Neuron (in vitro differentiated cells): ENCODE data around the gene ZFYVE16.
A peak's percentile ranks its signal among the peaks of the same experiment; 100 is the strongest.
"Not testable (repeated sequence)": the region's sequence is repeated elsewhere in the genome, so short reads cannot be mapped to it uniquely, and the experiment has no call there.

Experiments used
- H2AFZ ChIP-seq: one replicate; pipeline ENCODE4 v1.6.1; 2013; ENCODE audit warnings: low read depth, mild to moderate bottlenecking, inconsistent platforms, low read length, moderate library complexity
- H3K27me3 ChIP-seq: one replicate; pipeline ENCODE4 v1.6.1; 2013; ENCODE audit warnings: low read length; ENCODE audit not compliant: insufficient read depth
- H3K36me3 ChIP-seq: one replicate; pipeline ENCODE4 v1.6.1; 2013; ENCODE audit warnings: low read length; ENCODE audit not compliant: insufficient read depth
- H3K4me1 ChIP-seq: one replicate; pipeline ENCODE4 v1.6.1; 2013; ENCODE audit warnings: low read length; ENCODE audit not compliant: insufficient read depth
- H3K4me3 ChIP-seq: 2 replicates; pipeline ENCODE4 v1.5.1; 2013; ENCODE audit warnings: mild to moderate bottlenecking, low read length, moderate library complexity
- H3K9me3 ChIP-seq: one replicate; pipeline ENCODE4 v1.6.1; 2013; ENCODE audit warnings: low read length

ZFYVE16 gene

DNA sequence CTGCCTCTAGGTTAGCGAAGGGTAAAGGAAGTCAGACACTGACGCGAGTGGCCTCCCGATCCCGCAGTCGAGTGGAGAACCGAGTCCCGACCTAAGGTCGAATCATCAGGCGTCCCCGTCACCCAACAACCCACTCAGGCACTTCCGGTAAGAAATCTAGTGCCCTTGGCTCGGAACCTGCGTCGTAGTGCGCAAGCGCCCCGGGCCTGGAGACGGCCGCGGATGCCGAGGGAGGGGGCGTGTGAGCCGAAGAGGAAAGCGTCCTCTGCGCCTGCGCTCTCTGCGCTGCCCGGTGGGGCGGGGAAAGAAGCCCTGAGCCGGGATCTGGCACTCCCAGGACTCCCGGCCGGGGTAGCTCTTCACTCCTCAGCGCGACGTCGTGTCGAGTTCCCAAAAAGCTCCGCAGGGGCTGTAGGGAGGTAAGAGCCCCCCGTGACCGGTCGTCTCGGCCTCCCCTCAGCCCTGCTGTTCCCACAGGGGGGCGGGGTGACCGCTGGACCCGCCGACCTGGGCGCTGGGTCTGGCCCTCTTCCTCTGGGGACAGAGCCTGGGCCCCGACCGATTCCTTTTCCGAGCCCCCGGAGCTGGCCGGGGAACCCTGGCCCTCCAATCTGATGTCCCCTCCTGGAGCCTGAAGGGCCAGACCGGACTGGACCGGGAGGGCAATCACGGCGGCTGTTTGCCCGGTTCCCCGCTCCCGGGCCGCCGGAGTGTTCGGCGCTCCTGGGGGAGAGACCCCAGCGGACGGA is at the start of gene ZFYVE16:
ZFYVE16 (plus strand) TSS at position 330 of the 749 bp plus-strand sequence. CDS start 26,084 bp downstream, outside the sequence.
- no peaks in the 10 kb centered on the region for H3K27me3 ChIP-seq
- H2AFZ ChIP-seq = peak within 1 kb of the TSS; percentile 55
- peaks cover 2% of the 10 kb centered on the region for H3K9me3 ChIP-seq
- peaks cover 10% of the 10 kb centered on the region for H3K4me1 ChIP-seq
- peak within 1 kb of the TSS; percentile 66 for H3K4me3 ChIP-seq
- peaks cover 8% of the 10 kb centered on the region for H3K36me3 ChIP-seq

DNA sequence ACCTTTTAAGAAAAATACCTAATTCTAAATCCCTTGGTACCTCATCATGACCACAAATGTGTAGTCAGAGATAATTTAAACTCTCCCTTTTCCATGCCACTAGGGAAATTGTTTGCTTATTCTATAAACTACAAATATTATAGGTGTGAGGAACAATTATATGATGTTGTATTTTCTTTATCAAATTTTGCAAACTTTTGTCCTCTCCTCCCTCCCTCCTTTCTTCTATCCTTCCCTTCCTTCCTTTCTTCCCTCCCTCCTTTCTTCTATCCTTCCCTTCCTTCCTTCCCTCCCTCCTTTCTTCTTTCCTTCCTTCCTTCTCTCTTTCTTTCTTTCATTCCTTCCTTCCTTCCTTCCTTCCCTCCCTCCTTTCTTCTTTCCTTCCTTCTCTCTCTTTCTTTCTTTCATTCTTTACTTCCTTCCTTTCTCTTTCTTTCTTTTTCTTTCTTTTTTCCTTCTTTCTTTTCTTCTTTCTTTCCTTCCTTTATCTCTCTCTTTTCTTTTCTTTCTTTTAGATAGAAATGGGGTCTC is 46.9 kb upstream of the ZFYVE16 start:
- H3K4me1 ChIP-seq = no peaks in the 10 kb centered on the region
- no peak overlapping the region for H2AFZ ChIP-seq
- H3K9me3 ChIP-seq = no peaks in the 10 kb centered on the region
- H3K36me3 ChIP-seq = no peaks in the 10 kb centered on the region
- no peaks in the 10 kb centered on the region for H3K27me3 ChIP-seq
- H3K4me3 ChIP-seq = no peak overlapping the region

DNA sequence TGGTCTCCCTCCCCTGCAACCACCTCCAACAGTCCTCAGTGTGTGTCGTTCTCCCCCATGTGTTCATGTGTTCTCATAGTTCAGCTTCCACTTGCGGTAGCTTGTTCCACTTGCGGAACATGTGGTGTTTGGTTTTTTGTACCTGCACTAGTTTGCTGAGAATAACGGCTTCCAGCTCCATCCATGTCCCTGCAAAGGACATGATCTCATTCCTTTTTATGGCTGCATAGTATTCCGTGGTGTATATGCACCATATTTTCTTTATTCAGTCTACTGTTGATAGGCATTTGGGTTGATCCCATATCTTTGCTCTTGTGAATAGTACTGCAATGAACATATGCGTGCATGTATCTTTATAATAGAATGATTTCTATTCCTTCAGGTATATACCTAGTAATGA is 43.0 kb upstream of the ZFYVE16 start:
- Histone ChIP-seq H3K4me3 (no peak overlapping the region), H2AFZ (no peak overlapping the region)

DNA sequence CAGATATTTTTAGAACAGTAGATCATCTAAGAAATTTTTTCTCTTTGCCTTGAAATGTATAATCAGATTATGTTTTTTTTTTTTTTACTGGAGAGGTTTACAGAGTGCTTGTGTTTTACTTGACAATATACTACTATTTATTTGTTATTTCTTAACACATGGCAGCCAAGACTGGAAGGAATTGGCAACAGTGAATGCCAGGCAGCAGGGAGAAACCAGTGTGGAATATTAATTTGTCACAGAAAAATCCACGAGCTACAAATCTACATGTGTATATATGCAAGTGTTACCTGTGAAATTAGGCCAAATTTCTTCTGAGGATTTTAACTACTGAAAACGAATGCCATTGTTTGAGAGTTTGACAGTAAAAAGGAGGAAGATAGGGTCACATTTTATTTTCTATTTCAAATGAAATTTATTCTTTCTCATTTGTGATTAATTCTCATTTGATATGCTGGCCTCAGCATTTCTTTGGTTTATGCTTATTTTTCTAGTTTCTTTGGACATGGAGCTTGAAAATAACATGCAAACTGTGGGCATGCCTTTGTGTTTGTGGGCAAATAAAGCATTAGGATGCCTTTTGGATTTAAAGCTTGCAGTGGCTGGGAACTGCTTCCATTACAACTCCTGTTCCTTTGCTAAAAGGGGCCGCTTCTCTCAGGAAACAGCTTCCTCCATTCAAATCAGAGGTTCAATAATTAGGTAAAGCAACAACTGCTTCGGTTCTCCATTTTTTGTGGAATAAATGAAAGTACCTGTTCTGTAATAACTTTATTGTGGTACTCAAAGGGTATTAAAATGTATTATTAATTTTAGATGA is 39.0 kb upstream of the ZFYVE16 start:
- H3K27me3 ChIP-seq = no peaks in the 10 kb centered on the region
- H2AFZ ChIP-seq = no peak overlapping the region
- H3K4me1 ChIP-seq = peaks cover 20% of the 10 kb centered on the region
- no peak overlapping the region for H3K4me3 ChIP-seq
- H3K9me3 ChIP-seq = no peaks in the 10 kb centered on the region
- no peaks in the 10 kb centered on the region for H3K36me3 ChIP-seq

More for the DNA sequence above, 43.0 kb upstream of the ZFYVE16 start:
- Histone ChIP-seq H3K9me3 (no peaks in the 10 kb centered on the region), H3K4me1 (peaks cover under 1% of the 10 kb centered on the region), H3K36me3 (no peaks in the 10 kb centered on the region), H3K27me3 (no peaks in the 10 kb centered on the region)

DNA sequence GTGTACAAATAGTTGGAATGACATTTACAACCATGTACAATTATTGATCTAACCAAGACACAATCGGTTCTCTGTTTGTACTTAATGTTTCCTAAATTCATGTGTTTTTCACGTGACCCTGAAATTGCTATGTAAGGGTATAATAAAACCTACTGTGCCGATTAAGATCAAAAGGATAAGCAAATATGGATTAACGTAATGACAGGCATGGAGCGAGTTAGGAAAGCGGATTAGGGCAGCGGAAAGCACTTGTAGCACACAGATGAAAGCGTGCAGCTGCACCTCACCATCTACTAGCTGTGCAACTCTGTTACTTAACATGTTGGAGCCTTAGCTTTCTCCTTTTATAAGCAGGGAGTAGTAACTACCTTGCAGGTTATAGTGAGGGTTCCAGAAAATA is 38.3 kb upstream of the ZFYVE16 start:
- Histone ChIP-seq H3K36me3 (no peaks in the 10 kb centered on the region), H3K9me3 (no peaks in the 10 kb centered on the region), H2AFZ (no peak overlapping the region), H3K27me3 (no peaks in the 10 kb centered on the region), H3K4me3 (no peak overlapping the region), H3K4me1 (peaks cover 20% of the 10 kb centered on the region)

DNA sequence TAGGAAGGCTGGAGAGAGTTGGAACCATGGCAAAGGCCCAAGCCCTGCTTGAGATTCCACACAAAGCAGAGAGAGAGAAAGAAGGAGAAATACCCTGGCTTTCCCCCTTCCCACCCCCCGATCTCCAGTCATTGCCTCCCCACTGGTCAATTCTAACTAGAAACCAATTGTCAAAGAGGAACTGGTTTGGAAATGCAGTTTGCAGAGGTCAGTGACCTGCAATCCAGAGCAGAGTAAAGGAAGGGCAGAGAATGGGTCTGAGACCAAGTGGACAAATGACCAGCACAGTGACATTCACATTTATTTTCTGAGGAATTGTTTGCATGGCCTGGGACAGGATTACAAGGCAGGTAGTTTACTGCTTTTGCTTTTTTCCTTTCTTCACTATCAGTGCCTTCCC is 37.5 kb upstream of the ZFYVE16 start:
- no peaks in the 10 kb centered on the region for H3K36me3 ChIP-seq
- no peak overlapping the region for H3K4me3 ChIP-seq
- H2AFZ ChIP-seq = peak overlapping the region; percentile 12
- H3K9me3 ChIP-seq = no peaks in the 10 kb centered on the region
- H3K4me1 ChIP-seq = peaks cover 20% of the 10 kb centered on the region
- H3K27me3 ChIP-seq = no peaks in the 10 kb centered on the region

DNA sequence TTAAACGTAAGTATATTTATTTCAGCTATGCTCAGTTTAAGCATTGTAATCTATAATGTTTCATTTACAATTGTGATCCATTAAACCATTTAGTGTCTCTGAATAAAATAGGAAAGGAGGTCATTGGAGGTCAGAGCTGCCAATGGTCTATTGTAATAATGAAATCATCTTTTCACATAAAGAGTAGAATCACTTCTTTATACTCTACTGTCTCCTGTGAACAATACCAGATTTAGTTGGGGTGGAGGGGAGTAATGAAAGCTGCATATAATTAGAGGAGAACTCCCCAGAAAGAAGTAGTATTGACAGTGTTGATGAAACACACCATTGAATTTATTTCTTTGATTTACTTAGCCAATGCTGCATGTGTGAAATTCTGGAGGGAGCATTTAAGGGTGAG is 35.1 kb upstream of the ZFYVE16 start:
- Histone ChIP-seq H3K4me1 (peaks cover 20% of the 10 kb centered on the region), H3K36me3 (no peaks in the 10 kb centered on the region), H3K4me3 (no peak overlapping the region), H2AFZ (no peak overlapping the region), H3K27me3 (no peaks in the 10 kb centered on the region), H3K9me3 (peaks cover 2% of the 10 kb centered on the region)

DNA sequence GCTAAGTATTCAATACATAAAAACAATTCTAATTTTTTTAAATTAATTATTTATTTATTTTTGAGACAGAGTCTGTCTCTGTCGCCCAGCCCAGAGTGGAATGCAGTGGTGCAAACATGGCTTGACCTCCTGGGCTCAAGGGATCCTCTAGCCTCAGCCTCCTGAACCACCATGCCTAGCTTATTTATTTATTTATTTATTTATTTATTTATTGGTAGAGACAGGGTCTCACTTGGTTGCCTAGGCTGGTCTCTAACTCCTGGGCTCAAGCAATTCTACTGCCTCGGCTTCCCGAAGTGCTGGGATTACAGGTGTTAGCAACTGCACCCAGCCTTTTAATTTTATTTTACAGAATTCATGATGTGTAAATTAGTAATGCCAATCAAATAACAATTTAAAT is 33.7 kb upstream of the ZFYVE16 start:
- Histone ChIP-seq H3K27me3 (no peaks in the 10 kb centered on the region), H2AFZ (no peak overlapping the region), H3K9me3 (peaks cover 2% of the 10 kb centered on the region), H3K4me3 (no peak overlapping the region), H3K36me3 (no peaks in the 10 kb centered on the region), H3K4me1 (peaks cover 20% of the 10 kb centered on the region)

DNA sequence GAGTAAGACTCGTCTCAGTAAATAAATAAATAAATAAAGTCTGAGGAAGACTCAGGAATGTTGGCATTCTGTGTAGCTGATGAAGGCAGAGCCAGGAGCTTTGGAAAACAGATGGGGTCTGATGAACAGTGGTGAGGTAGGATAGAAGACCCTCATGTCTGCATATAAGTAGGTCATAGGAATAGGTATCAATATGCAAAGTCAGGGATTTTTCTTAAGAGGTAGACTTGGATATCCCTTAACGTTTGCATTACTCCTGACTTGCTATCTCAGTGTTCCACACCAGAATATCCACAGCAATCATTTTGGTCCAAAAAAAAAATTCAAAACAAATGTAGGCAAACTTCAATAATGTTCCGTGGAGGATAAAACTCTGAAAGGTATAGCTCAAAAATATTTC is 31.3 kb upstream of the ZFYVE16 start:
- H2AFZ ChIP-seq = no peak overlapping the region
- H3K4me3 ChIP-seq = no peak overlapping the region
- H3K27me3 ChIP-seq = no peaks in the 10 kb centered on the region
- peaks cover 2% of the 10 kb centered on the region for H3K9me3 ChIP-seq
- H3K36me3 ChIP-seq = no peaks in the 10 kb centered on the region
- H3K4me1 ChIP-seq = peaks cover 12% of the 10 kb centered on the region

DNA sequence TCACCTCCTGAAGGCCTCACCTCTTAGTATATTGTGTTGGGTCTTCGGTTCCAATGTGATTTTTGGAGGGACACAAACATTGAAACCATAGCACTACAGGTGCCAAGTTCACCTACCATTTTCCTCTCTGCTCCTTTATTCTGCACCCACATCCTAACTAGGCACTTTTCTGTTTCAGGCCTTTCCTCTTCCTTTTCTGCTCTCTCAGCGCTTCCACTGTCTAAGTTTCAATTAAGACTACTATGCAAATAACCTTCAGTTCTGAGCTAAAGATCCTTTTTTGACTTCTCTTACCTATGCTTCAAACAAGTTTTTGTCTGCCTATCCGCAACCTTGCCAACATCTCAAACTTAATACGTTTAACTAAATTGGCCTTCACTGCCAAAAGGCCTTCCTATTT is 25.4 kb upstream of the ZFYVE16 start:
- no peaks in the 10 kb centered on the region for H3K4me1 ChIP-seq
- H3K9me3 ChIP-seq = no peaks in the 10 kb centered on the region
- no peak overlapping the region for H3K4me3 ChIP-seq
- H3K27me3 ChIP-seq = no peaks in the 10 kb centered on the region
- no peak overlapping the region for H2AFZ ChIP-seq
- no peaks in the 10 kb centered on the region for H3K36me3 ChIP-seq

DNA sequence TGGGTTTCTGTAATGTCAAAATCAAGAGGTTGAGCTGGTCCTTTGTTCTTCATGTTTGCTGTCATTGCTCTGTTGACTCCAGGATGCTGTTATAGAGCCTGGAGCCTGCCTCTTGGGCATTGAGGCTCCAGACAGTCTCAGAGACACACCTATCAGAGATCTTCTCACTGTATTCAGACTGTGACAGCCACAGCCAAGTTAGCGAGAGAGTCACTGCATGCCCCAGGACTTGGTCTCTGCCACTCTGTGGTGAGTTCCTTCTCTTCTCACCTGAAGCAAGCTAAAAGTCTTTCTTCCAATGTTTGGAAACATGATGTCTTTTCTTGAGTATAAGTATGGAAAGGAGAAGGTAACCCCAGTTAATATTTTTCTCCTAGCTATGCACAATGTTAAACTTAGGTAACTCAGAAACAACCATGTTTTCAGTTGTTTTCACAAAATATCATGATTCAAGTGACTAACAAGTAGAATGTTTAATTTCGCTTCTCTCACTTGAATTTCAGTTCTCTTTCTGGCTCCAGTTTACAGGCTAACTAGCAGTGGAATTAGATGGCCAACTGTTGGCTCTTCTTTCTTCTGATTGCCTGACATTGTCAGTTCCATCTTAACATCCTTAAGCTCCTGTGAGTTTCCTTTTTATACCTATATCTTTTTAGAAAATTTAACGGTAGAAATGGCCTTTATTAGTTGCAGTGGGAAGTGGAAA is 20.6 kb upstream of the ZFYVE16 start:
- H3K36me3 ChIP-seq = no peaks in the 10 kb centered on the region
- no peak overlapping the region for H2AFZ ChIP-seq
- H3K4me1 ChIP-seq = no peaks in the 10 kb centered on the region
- no peaks in the 10 kb centered on the region for H3K9me3 ChIP-seq
- H3K4me3 ChIP-seq = no peak overlapping the region
- no peaks in the 10 kb centered on the region for H3K27me3 ChIP-seq

DNA sequence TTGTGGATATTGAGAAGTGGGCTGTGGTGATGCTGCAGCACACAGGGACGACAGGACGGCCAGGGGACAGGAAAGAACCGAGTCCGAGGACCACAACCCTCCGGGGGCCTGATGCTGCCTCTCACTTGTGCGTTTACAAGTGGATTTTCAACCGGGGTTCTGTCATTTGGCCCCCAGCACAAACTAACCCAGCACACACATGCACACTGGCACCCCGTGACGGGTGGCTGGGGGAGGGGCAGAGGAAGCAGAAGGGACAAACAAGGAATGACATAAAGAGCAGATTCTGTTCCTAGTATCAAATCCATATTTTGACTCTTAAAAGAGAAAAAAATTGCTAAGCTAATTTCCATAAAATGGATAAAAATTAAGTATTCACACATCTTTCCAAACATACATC is 18.3 kb upstream of the ZFYVE16 start:
- H3K4me3 ChIP-seq = no peak overlapping the region
- no peaks in the 10 kb centered on the region for H3K9me3 ChIP-seq
- no peaks in the 10 kb centered on the region for H3K27me3 ChIP-seq
- no peak overlapping the region for H2AFZ ChIP-seq
- no peaks in the 10 kb centered on the region for H3K36me3 ChIP-seq
- H3K4me1 ChIP-seq = no peaks in the 10 kb centered on the region

DNA sequence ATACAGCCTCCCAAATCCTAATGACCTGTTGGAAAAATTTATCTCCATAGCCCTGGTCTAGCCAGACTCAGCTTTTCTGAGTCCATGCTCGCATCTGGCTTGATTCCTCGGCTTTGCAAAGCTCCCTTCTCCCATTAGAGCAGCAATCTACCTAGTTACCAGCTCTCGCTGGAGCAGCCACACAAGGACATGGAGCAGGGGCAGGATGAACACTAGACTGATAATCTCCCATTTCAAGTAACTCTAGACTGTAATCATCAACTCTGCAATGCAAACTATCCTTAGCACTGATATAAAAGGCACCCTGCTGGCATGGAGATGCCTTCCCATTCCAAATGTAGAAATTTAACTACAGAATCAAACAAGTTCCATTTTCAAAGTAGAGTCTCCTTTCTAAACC is 17.5 kb upstream of the ZFYVE16 start:
- not testable (repeated sequence) for H3K4me3 ChIP-seq, H3K36me3 ChIP-seq, H3K4me1 ChIP-seq, H3K27me3 ChIP-seq, H2AFZ ChIP-seq, H3K9me3 ChIP-seq
